Mesothelial cell of epicardium (in vitro differentiated cells): ENCODE results near the gene UQCR10. TPM values are rescaled to one million over a fixed set of nuclear protein-coding genes. Genes with fewer than 3 reads are reported as not detected.

Source experiments
- DNase-seq, 2 experiments: peaks; one replicate each; pipeline ENCODE4 v3.0.0; 2021; ENCODE audit warnings: low spot score in 2 of 2; ENCODE audit not compliant: unreplicated experiment in 2 of 2
- H3K27ac Mint-ChIP-seq: 2 replicates; pipeline ENCODE4 v1.8.0; 2021; ENCODE audit warnings: mixed read lengths
- H3K27me3 Mint-ChIP-seq: 2 replicates; pipeline ENCODE4 v1.8.0; 2021; ENCODE audit warnings: low read depth, mixed read lengths
- H3K36me3 Mint-ChIP-seq: 2 replicates; pipeline ENCODE4 v1.8.0; 2021; ENCODE audit warnings: mixed read lengths
- H3K4me1 Mint-ChIP-seq: 2 replicates; pipeline ENCODE4 v1.8.0; 2021; ENCODE audit warnings: mixed read lengths
- H3K4me3 Mint-ChIP-seq: 2 replicates; pipeline ENCODE4 v1.8.0; 2021; ENCODE audit warnings: mild to moderate bottlenecking, moderate library complexity, mixed read lengths
- H3K9me3 Mint-ChIP-seq: 2 replicates; pipeline ENCODE4 v1.8.0; 2021; ENCODE audit warnings: mixed read lengths
- CTCF ChIP-seq: fragments of 200-600 bp; sonication (generic); IDR thresholded peaks from one replicate; pipeline ENCODE4 v1.5.0; 2021; ENCODE audit warnings: antibody characterized with exemption; ENCODE audit not compliant: unreplicated experiment
- total RNA-seq: library from RNA; stranded (reverse); gene quantifications from 3 replicates; pipeline ENCODE4 v1.2.1, GENCODE V29; 2021

Gene UQCR10
- total RNA-seq, 1 donor from 2014 or later, result 72.9 TPM

GRCh38 chr22:29773233-29773632, 6.1 kb downstream of the UQCR10 start:
- no peak for DNase-seq
- H3K36me3 Mint-ChIP-seq, result peaks cover 17% of the 10 kb centered on the region
- no peaks in the 10 kb centered on the region for H3K27me3 Mint-ChIP-seq
- H3K4me1 Mint-ChIP-seq, result peaks cover 6% of the 10 kb centered on the region
- no peak for TF ChIP-seq CTCF
- H3K9me3 Mint-ChIP-seq, result no peaks in the 10 kb centered on the region
- H3K4me3 Mint-ChIP-seq, result no peak overlapping the region
- H3K27ac Mint-ChIP-seq, result no peak overlapping the region

GRCh38 chr22:29780220-29780619, 13.1 kb downstream of the UQCR10 start:
- DNase-seq, result no peak
- Mint-ChIP-seq H3K36me3 (no peaks in the 10 kb centered on the region), H3K4me3 (no peak overlapping the region), H3K27me3 (no peaks in the 10 kb centered on the region), H3K27ac (no peak overlapping the region), H3K4me1 (peaks cover 4% of the 10 kb centered on the region), H3K9me3 (no peaks in the 10 kb centered on the region)
- no peak for TF ChIP-seq CTCF

- H3K27ac Mint-ChIP-seq, result peak overlapping the region; percentile 63
- H3K36me3 Mint-ChIP-seq, result peaks cover under 1% of the 10 kb centered on the region
- TF ChIP-seq CTCF, result no peak
- no peak overlapping the region for H3K4me3 Mint-ChIP-seq
- peaks cover 4% of the 10 kb centered on the region for H3K4me1 Mint-ChIP-seq
- H3K27me3 Mint-ChIP-seq, result no peaks in the 10 kb centered on the region
- no peak for DNase-seq
- H3K9me3 Mint-ChIP-seq, result no peaks in the 10 kb centered on the region
These were observed 13.8 kb downstream of the UQCR10 start for GRCh38 chr22:29780748-29781676.

- Mint-ChIP-seq H3K4me1 (peaks cover 7% of the 10 kb centered on the region), H3K27ac (no peak overlapping the region), H3K9me3 (no peaks in the 10 kb centered on the region), H3K36me3 (peaks cover 6% of the 10 kb centered on the region), H3K4me3 (no peak overlapping the region), H3K27me3 (no peaks in the 10 kb centered on the region)
- no peak for TF ChIP-seq CTCF
- DNase-seq, result no peak
These were observed 15.1 kb downstream of the UQCR10 start for GRCh38 chr22:29782061-29782845.

- Mint-ChIP-seq H3K36me3 (peaks cover 21% of the 10 kb centered on the region), H3K27me3 (no peaks in the 10 kb centered on the region), H3K9me3 (no peaks in the 10 kb centered on the region), H3K4me1 (peaks cover 15% of the 10 kb centered on the region), H3K4me3 (no peak overlapping the region), H3K27ac (no peak overlapping the region)
- no peak for TF ChIP-seq CTCF
- DNase-seq, result no peak
These were observed 17.5 kb downstream of the UQCR10 start for GRCh38 chr22:29784451-29785361.
